ENCODE data around the gene EDIL3.

Gene EDIL3

GRCh38 chr5:83942155-83942554 lies 442.5 kb downstream of the EDIL3 start:
- DNase-seq, result no peak

GRCh38 chr5:83937837-83938236 lies 446.8 kb downstream of the EDIL3 start:
- no peak for DNase-seq

GRCh38 chr5:83931969-83932368 lies 452.7 kb downstream of the EDIL3 start:
- no peak for DNase-seq

GRCh38 chr5:83927140-83927733 lies 457.4 kb downstream of the EDIL3 start:
- DNase-seq, result no peak

GRCh38 chr5:83925955-83926337 lies 458.7 kb downstream of the EDIL3 start:
- no peak for DNase-seq

GRCh38 chr5:83925321-83925954 lies 459.2 kb downstream of the EDIL3 start:
- DNase-seq, result no peak

GRCh38 chr5:83924891-83925290 lies 459.8 kb downstream of the EDIL3 start:
- DNase-seq, result no peak

- no peak for DNase-seq
These were observed 460.5 kb downstream of the EDIL3 start for GRCh38 chr5:83924171-83924570.

- no peak for DNase-seq
These were observed 462.0 kb downstream of the EDIL3 start for GRCh38 chr5:83922699-83923098.

- no peak for DNase-seq
These were observed 462.9 kb downstream of the EDIL3 start for GRCh38 chr5:83921666-83922193.

- DNase-seq, result no peak
These were observed 465.3 kb downstream of the EDIL3 start for GRCh38 chr5:83919071-83920041.

- DNase-seq, result no peak
These were observed 467.3 kb downstream of the EDIL3 start for GRCh38 chr5:83917261-83917908.

- DNase-seq, result no peak
These were observed 469.8 kb downstream of the EDIL3 start for GRCh38 chr5:83914662-83915418.

GRCh38 chr5:83914199-83914598 lies 470.5 kb downstream of the EDIL3 start:
- DNase-seq, result no peak

- DNase-seq, result no peak
These were observed 471.1 kb downstream of the EDIL3 start for GRCh38 chr5:83913593-83913992.

- no peak for DNase-seq
These were observed 473.2 kb downstream of the EDIL3 start for GRCh38 chr5:83911367-83911919.

GRCh38 chr5:83900306-83900705 lies 484.4 kb downstream of the EDIL3 start:
- no peak for DNase-seq

GRCh38 chr5:83899326-83899970 lies 485.2 kb downstream of the EDIL3 start:
- no peak for DNase-seq

- DNase-seq, result no peak
These were observed 488.8 kb downstream of the EDIL3 start for GRCh38 chr5:83895860-83896259.

- DNase-seq, result no peak
These were observed 493.4 kb downstream of the EDIL3 start for GRCh38 chr5:83891261-83891660.

All from activated effector memory CD4-positive, alpha-beta T cell treated with Interleukin-2 at 50 U/mL for 16 hours (primary cell).